Measurements from ENCODE around the gene TREH. TPM values are rescaled to one million over a fixed set of nuclear protein-coding genes. Genes with fewer than 3 reads are reported as not detected.
A peak's percentile ranks its signal among the peaks of the same experiment; 100 is the strongest.

Gene TREH
- polyA plus RNA-seq, 1 donor, result 2.0 TPM

GRCh38 chr11:118663902-118664301 is 15.5 kb downstream of the TREH start:
- DNase-seq, result no peak

- no peak for DNase-seq
These were observed 16.1 kb downstream of the TREH start for GRCh38 chr11:118663381-118663780.

GRCh38 chr11:118662401-118663271 is 16.8 kb downstream of the TREH start:
- no peak for DNase-seq

- no peak for DNase-seq
These were observed 17.8 kb downstream of the TREH start for GRCh38 chr11:118661425-118662301.

GRCh38 chr11:118660681-118661424 is 18.6 kb downstream of the TREH start:
- no peak for DNase-seq

- no peak for DNase-seq
These were observed 19.3 kb downstream of the TREH start for GRCh38 chr11:118659953-118660680.

- DNase-seq, result peak; percentile 87
These were observed 20.0 kb downstream of the TREH start for GRCh38 chr11:118659314-118659952.

- no peak for DNase-seq
These were observed 20.8 kb downstream of the TREH start for GRCh38 chr11:118658429-118659313.

GRCh38 chr11:118657709-118658428 is 21.6 kb downstream of the TREH start:
- no peak for DNase-seq

- no peak for DNase-seq
These were observed 22.2 kb downstream of the TREH start for GRCh38 chr11:118657238-118657637.

GRCh38 chr11:118656563-118657165 is 22.8 kb downstream of the TREH start:
- DNase-seq, result no peak

GRCh38 chr11:118655486-118656190 is 23.8 kb downstream of the TREH start:
- DNase-seq, result no peak

GRCh38 chr11:118653684-118654390 is 25.6 kb downstream of the TREH start:
- DNase-seq, result no peak

GRCh38 chr11:118652681-118653181 is 26.7 kb downstream of the TREH start:
- no peak for DNase-seq

- DNase-seq, result no peak
These were observed 27.6 kb downstream of the TREH start for GRCh38 chr11:118651820-118652219.

- DNase-seq, result no peak
These were observed 29.1 kb downstream of the TREH start for GRCh38 chr11:118650366-118650765.

GRCh38 chr11:118649941-118650340 is 29.5 kb downstream of the TREH start:
- no peak for DNase-seq
